ENCODE measurements around the gene G0S2. TPM values are rescaled to one million over a fixed set of nuclear protein-coding genes. Genes with fewer than 3 reads are reported as not detected.

Gene G0S2
- total RNA-seq, 5 donors from 2014 or later (not counting 1 experiment from before 2014, with no cell fraction given): 0.32 to 0.60 (median 0.59) TPM; not detected in 2

DNA sequence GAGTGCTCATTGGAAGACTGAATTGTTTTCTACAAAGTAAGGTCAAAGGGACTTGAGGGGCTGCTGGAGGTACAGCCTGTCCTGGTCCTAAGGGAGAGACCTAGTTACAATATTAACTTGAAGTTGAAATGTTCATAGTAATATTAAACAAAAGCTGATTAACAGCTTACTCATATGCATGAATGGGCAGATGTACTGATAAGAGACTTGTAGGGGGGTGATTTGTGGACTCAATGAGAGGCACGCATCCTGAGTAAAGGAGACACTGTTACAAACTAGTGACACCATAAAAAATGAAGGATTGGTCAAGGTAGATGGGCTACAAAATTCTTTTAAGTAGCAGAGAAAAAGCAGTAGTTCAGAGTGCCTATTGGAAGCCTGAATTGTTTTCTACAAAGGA is 32.1 kb downstream of the G0S2 start:
- Histone ChIP-seq H3K36me3 (ENCODE audit: control insufficient read depth in 2 of 2, extremely low read depth in 1 of 2, insufficient read depth in 1 of 2, low read length in 1 of 2) (no peaks in the 10 kb centered on the region), H3K4me1 (ENCODE audit: control insufficient read depth in 1 of 2, extremely low read depth in 1 of 2, insufficient read depth in 2 of 2, low read length in 2 of 2) (no peaks in the 10 kb centered on the region), H3K4me3 (ENCODE audit: control insufficient read depth in 1 of 2, extremely low read depth in 1 of 2, low read length in 1 of 2) (no peak overlapping the region), H3K9me3 (no peaks in the 10 kb centered on the region), H3K27me3 (replicated peaks in 1 of 2; ENCODE audit: control insufficient read depth in 2 of 2, extremely low read depth in 1 of 2, insufficient read depth in 2 of 2, low read length in 1 of 2) (no peaks in the 10 kb centered on the region), H3K27ac (ENCODE audit: low read length) (no peak overlapping the region)
- H3K9me3 Mint-ChIP-seq: no peaks in the 10 kb centered on the region
- peaks cover 4% of the 10 kb centered on the region for H3K36me3 Mint-ChIP-seq
- POLR2A ChIA-PET: interaction anchor here in 1 of 2 donors (0.7 kb wide), 1 partner anchor 53 kb away, joined by 5 read pairs; no protein-coding TSS in a partner anchor
- no peak for DNase-seq
- peaks cover 5 to 21% (median 20%) of the 10 kb centered on the region in 3 donors for H3K4me1 Mint-ChIP-seq
- H3K27me3 Mint-ChIP-seq: peaks cover 0 to 2% of the 10 kb centered on the region in 2 donors
- no peak for ATAC-seq (replicated peaks in 1 of 4)
- H3K4me3 Mint-ChIP-seq: no peak overlapping the region
- CTCF ChIA-PET: interaction anchor here in 1 of 2 donors (0.6 kb wide), 1 partner anchor 16 kb away, joined by 3 read pairs; no protein-coding TSS in a partner anchor
- 100% methylated on average over 1 of the region's 1 CpG for WGBS (ENCODE audit: insufficient coverage)
- no peak overlapping the region for H3K27ac Mint-ChIP-seq

DNA sequence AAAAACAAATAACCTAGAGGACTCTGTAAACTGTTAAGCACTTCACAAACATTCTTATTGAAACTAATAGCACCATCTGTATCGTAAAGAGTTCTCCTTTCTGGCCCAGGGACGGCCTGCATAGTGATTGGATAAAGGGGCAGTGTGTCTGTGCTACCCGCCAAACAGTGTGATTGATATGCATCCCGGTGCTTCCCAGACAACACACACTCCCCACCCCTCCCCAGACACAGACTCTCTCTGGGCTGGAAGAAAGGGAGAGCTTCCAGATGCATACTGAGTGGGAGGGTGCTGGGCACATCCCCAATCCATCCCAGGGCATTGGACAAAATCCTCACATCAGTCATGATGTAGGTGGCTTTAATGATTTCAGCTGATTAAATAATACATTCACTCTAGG is 33.1 kb downstream of the G0S2 start:
- DNase-seq (no peak), ATAC-seq (replicated peaks in 1 of 4) (no peak)
- CTCF ChIA-PET: no interaction called here
- H3K27me3 Mint-ChIP-seq: peaks cover 0 to 2% of the 10 kb centered on the region in 2 donors
- Histone ChIP-seq H3K36me3 (ENCODE audit: control insufficient read depth in 2 of 2, extremely low read depth in 1 of 2, insufficient read depth in 1 of 2, low read length in 1 of 2) (no peaks in the 10 kb centered on the region), H3K4me1 (ENCODE audit: control insufficient read depth in 1 of 2, extremely low read depth in 1 of 2, insufficient read depth in 2 of 2, low read length in 2 of 2) (no peaks in the 10 kb centered on the region), H3K9me3 (no peaks in the 10 kb centered on the region), H3K27ac (ENCODE audit: low read length) (no peak overlapping the region), H3K27me3 (replicated peaks in 1 of 2; ENCODE audit: control insufficient read depth in 2 of 2, extremely low read depth in 1 of 2, insufficient read depth in 2 of 2, low read length in 1 of 2) (no peaks in the 10 kb centered on the region), H3K4me3 (ENCODE audit: control insufficient read depth in 1 of 2, extremely low read depth in 1 of 2, low read length in 1 of 2) (no peak overlapping the region)
- no peaks in the 10 kb centered on the region for H3K9me3 Mint-ChIP-seq
- no CpG with 5 or more reads among the region's 4 CpGs for WGBS (ENCODE audit: insufficient coverage)
- POLR2A ChIA-PET: no interaction called here
- peaks cover 5 to 21% (median 20%) of the 10 kb centered on the region in 3 donors for H3K4me1 Mint-ChIP-seq
- H3K36me3 Mint-ChIP-seq: peaks cover 4% of the 10 kb centered on the region
- H3K27ac Mint-ChIP-seq: no peak overlapping the region
- H3K4me3 Mint-ChIP-seq: no peak overlapping the region

DNA sequence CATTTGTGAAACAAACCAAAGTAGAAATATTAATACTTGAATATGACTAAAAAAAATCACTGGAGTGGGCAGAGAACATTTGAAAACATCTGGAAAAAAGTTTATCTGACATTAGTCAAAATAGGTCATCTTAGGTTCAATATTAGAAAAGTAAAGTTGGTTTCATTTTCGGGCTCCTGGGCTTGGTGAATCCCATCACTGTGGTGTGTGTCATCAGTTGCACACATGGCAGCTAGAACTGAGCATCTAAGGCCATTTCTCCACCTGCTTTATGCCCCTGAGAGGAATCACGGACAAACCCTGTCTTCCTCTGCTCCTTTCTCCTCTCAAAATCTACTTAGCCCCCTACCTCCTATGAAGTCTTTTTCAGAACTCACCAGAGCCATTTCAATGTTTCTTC is 34.9 kb downstream of the G0S2 start:
- peak in 1 of 35 experiments; percentile 9 for DNase-seq
- no peak for ATAC-seq (replicated peaks in 1 of 4)
- peak overlapping the region in 2 of 3 donors; percentile 4 to 37 for H3K4me3 Mint-ChIP-seq
- H3K9me3 Mint-ChIP-seq: no peaks in the 10 kb centered on the region
- Histone ChIP-seq H3K4me1 (ENCODE audit: control insufficient read depth in 1 of 2, extremely low read depth in 1 of 2, insufficient read depth in 2 of 2, low read length in 2 of 2) (no peaks in the 10 kb centered on the region), H3K36me3 (ENCODE audit: control insufficient read depth in 2 of 2, extremely low read depth in 1 of 2, insufficient read depth in 1 of 2, low read length in 1 of 2) (no peaks in the 10 kb centered on the region), H3K27ac (ENCODE audit: low read length) (no peak overlapping the region), H3K27me3 (replicated peaks in 1 of 2; ENCODE audit: control insufficient read depth in 2 of 2, extremely low read depth in 1 of 2, insufficient read depth in 2 of 2, low read length in 1 of 2) (no peaks in the 10 kb centered on the region), H3K9me3 (no peaks in the 10 kb centered on the region), H3K4me3 (ENCODE audit: control insufficient read depth in 1 of 2, extremely low read depth in 1 of 2, low read length in 1 of 2) (no peak overlapping the region)
- ChIA-PET POLR2A (no interaction called here), CTCF (no interaction called here)
- H3K36me3 Mint-ChIP-seq: no peaks in the 10 kb centered on the region
- H3K27me3 Mint-ChIP-seq: no peaks in the 10 kb centered on the region
- WGBS (ENCODE audit: insufficient coverage): 50% methylated on average over 1 of the region's 2 CpGs
- peak overlapping the region; percentile 4 to 54 for H3K27ac Mint-ChIP-seq
- peaks cover 8 to 19% (median 11%) of the 10 kb centered on the region in 3 donors for H3K4me1 Mint-ChIP-seq

DNA sequence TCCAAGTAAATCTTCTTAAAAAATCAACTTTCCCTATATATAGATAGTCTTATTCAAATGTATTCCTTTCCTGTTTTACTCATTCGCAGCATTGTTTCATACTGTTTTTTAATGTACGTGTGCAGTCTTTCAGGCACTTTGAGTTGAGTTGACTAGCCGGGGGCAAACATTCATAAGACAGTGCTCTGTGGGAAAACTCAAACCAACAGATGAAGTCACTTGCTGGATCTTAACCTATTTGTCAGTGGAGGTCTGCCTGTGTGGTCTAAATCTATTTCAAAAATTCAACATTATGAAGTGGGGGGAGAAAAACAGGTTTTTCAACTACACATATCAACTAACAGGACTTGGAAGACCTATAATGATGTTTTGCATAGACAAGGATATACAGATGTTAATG is 35.6 kb downstream of the G0S2 start:
- Mint-ChIP-seq H3K27ac (no peak overlapping the region), H3K4me1 (peaks cover 15 to 27% (median 17%) of the 10 kb centered on the region in 3 donors), H3K36me3 (no peaks in the 10 kb centered on the region), H3K27me3 (no peaks in the 10 kb centered on the region), H3K4me3 (no peak overlapping the region), H3K9me3 (no peaks in the 10 kb centered on the region)
- H3K9me3 ChIP-seq: no peaks in the 10 kb centered on the region
- H3K4me3 ChIP-seq (ENCODE audit: control insufficient read depth in 1 of 2, extremely low read depth in 1 of 2, low read length in 1 of 2): no peak overlapping the region
- ChIA-PET CTCF (interaction anchor here in 1 of 2 donors (0.6 kb wide), 1 partner anchor 23 kb away, joined by 3 read pairs; no protein-coding TSS in a partner anchor), POLR2A (no interaction called here)
- H3K27me3 ChIP-seq (replicated peaks in 1 of 2; ENCODE audit: control insufficient read depth in 2 of 2, extremely low read depth in 1 of 2, insufficient read depth in 2 of 2, low read length in 1 of 2): no peaks in the 10 kb centered on the region
- DNase-seq: no peak
- H3K36me3 ChIP-seq (ENCODE audit: control insufficient read depth in 2 of 2, extremely low read depth in 1 of 2, insufficient read depth in 1 of 2, low read length in 1 of 2): no peaks in the 10 kb centered on the region
- WGBS (ENCODE audit: insufficient coverage): no CpG with 5 or more reads among the region's 3 CpGs
- ATAC-seq (replicated peaks in 1 of 4): no peak
- H3K4me1 ChIP-seq (ENCODE audit: control insufficient read depth in 1 of 2, extremely low read depth in 1 of 2, insufficient read depth in 2 of 2, low read length in 2 of 2): no peaks in the 10 kb centered on the region
- H3K27ac ChIP-seq (ENCODE audit: low read length): no peak overlapping the region

DNA sequence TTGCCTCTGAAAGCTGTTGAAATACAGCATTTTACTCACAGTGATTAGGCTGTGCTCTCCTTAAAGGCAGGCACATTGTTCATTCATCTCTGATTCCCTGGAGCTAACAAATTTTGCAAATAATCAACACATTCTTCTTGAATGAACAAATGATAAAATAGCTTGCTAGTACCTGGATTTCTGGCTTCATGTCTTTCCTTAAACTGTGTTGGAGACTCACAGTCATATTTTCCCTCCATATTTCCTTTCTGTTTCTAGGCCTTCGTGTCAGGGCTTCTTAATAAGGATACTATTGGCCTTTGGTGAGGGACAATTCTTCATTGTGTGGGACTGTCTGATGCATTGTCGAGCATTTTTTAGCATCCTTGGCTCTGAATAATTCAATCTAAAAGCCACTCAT is 39.1 kb downstream of the G0S2 start:
- CTCF ChIA-PET: no interaction called here
- no peak overlapping the region for H3K4me3 Mint-ChIP-seq
- H3K36me3 ChIP-seq (ENCODE audit: control insufficient read depth in 2 of 2, extremely low read depth in 1 of 2, insufficient read depth in 1 of 2, low read length in 1 of 2): no peaks in the 10 kb centered on the region
- no peak for DNase-seq
- H3K36me3 Mint-ChIP-seq: no peaks in the 10 kb centered on the region
- H3K4me1 Mint-ChIP-seq: peaks cover 18 to 31% (median 18%) of the 10 kb centered on the region in 3 donors
- no peaks in the 10 kb centered on the region for H3K9me3 ChIP-seq
- POLR2A ChIA-PET: no interaction called here
- ATAC-seq (replicated peaks in 1 of 4): no peak
- no peak overlapping the region for H3K27ac ChIP-seq (ENCODE audit: low read length)
- no peaks in the 10 kb centered on the region for H3K4me1 ChIP-seq (ENCODE audit: control insufficient read depth in 1 of 2, extremely low read depth in 1 of 2, insufficient read depth in 2 of 2, low read length in 2 of 2)
- no peak overlapping the region for H3K27ac Mint-ChIP-seq
- no peaks in the 10 kb centered on the region for H3K27me3 Mint-ChIP-seq
- no peaks in the 10 kb centered on the region for H3K27me3 ChIP-seq (replicated peaks in 1 of 2; ENCODE audit: control insufficient read depth in 2 of 2, extremely low read depth in 1 of 2, insufficient read depth in 2 of 2, low read length in 1 of 2)
- no peak overlapping the region for H3K4me3 ChIP-seq (ENCODE audit: control insufficient read depth in 1 of 2, extremely low read depth in 1 of 2, low read length in 1 of 2)
- WGBS (ENCODE audit: insufficient coverage): no CpG with 5 or more reads among the region's 2 CpGs
- H3K9me3 Mint-ChIP-seq: no peaks in the 10 kb centered on the region

DNA sequence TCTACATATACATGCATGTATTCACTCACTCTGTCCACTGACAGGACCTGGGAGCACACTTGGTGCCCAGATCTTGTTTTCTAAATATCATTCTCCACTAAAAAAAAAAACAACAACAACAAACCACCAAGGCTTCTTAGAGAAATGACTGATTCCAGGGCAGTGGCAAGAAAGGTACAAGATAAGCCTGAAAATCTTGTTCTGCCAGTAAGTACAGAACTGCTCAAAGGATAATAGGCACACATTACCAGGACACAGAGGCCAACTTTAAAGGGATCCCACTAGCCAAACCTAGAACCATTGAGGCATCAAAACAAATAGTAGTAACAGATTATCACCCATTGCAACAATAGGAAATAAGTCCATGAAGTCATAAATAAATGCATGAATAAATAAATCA is 40.1 kb downstream of the G0S2 start:
- ATAC-seq (replicated peaks in 1 of 4) (no peak), DNase-seq (no peak)
- Mint-ChIP-seq H3K9me3 (no peaks in the 10 kb centered on the region), H3K4me3 (no peak overlapping the region), H3K27me3 (no peaks in the 10 kb centered on the region), H3K36me3 (no peaks in the 10 kb centered on the region), H3K27ac (no peak overlapping the region), H3K4me1 (peaks cover 11 to 23% (median 14%) of the 10 kb centered on the region in 3 donors)
- Histone ChIP-seq H3K27me3 (replicated peaks in 1 of 2; ENCODE audit: control insufficient read depth in 2 of 2, extremely low read depth in 1 of 2, insufficient read depth in 2 of 2, low read length in 1 of 2) (no peaks in the 10 kb centered on the region), H3K27ac (ENCODE audit: low read length) (no peak overlapping the region), H3K4me3 (ENCODE audit: control insufficient read depth in 1 of 2, extremely low read depth in 1 of 2, low read length in 1 of 2) (no peak overlapping the region), H3K36me3 (ENCODE audit: control insufficient read depth in 2 of 2, extremely low read depth in 1 of 2, insufficient read depth in 1 of 2, low read length in 1 of 2) (no peaks in the 10 kb centered on the region), H3K9me3 (no peaks in the 10 kb centered on the region), H3K4me1 (ENCODE audit: control insufficient read depth in 1 of 2, extremely low read depth in 1 of 2, insufficient read depth in 2 of 2, low read length in 2 of 2) (no peaks in the 10 kb centered on the region)
- CTCF ChIA-PET: no interaction called here
- POLR2A ChIA-PET: no interaction called here

DNA sequence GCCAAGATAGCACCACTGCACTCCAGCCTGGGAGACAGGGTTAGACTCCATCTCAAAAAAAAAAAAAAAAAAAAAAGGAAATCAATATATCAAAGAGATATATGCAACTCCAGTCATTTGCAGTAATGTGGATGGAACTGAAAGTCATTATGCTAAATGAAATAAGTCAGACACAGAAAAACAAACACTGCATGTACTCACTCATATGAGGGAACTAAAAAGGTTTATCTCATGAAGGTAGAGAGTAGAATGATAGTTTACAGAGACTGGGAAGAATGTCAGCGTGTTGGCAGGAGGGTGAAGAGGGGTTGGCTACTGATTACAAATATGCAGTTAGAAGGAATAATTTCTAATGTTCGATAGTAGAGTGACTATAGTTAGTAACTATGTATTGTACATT is 42.6 kb downstream of the G0S2 start:
- no peaks in the 10 kb centered on the region for H3K36me3 ChIP-seq (ENCODE audit: control insufficient read depth in 2 of 2, extremely low read depth in 1 of 2, insufficient read depth in 1 of 2, low read length in 1 of 2)
- no peaks in the 10 kb centered on the region for H3K27me3 ChIP-seq (replicated peaks in 1 of 2; ENCODE audit: control insufficient read depth in 2 of 2, extremely low read depth in 1 of 2, insufficient read depth in 2 of 2, low read length in 1 of 2)
- Mint-ChIP-seq H3K36me3 (no peaks in the 10 kb centered on the region), H3K27me3 (no peaks in the 10 kb centered on the region), H3K4me1 (peaks cover 12 to 20% (median 13%) of the 10 kb centered on the region in 3 donors), H3K9me3 (no peaks in the 10 kb centered on the region), H3K4me3 (no peak overlapping the region), H3K27ac (no peak overlapping the region)
- POLR2A ChIA-PET: no interaction called here
- H3K4me3 ChIP-seq (ENCODE audit: control insufficient read depth in 1 of 2, extremely low read depth in 1 of 2, low read length in 1 of 2): no peak overlapping the region
- H3K4me1 ChIP-seq (ENCODE audit: control insufficient read depth in 1 of 2, extremely low read depth in 1 of 2, insufficient read depth in 2 of 2, low read length in 2 of 2): no peaks in the 10 kb centered on the region
- CTCF ChIA-PET: no interaction called here
- H3K9me3 ChIP-seq: no peaks in the 10 kb centered on the region
- WGBS (ENCODE audit: insufficient coverage): 60% methylated on average over 1 of the region's 2 CpGs
- DNase-seq (no peak), ATAC-seq (replicated peaks in 1 of 4) (no peak)
- H3K27ac ChIP-seq (ENCODE audit: low read length): no peak overlapping the region

Measured in T-cell (primary cell).